ENCODE measurements around the gene FRS2.
A peak's percentile ranks its signal among the peaks of the same experiment; 100 is the strongest.

Gene FRS2

GRCh38 chr12:69475237-69475975 lies 5.2 kb downstream of the FRS2 start:
- no peaks in the 10 kb centered on the region for H3K27me3 Mint-ChIP-seq
- no peaks in the 10 kb centered on the region for H3K36me3 Mint-ChIP-seq (ENCODE audit: low read depth)
- H3K4me3 Mint-ChIP-seq, result no peak overlapping the region
- DNase-seq, result no peak
- no peak overlapping the region for H3K27ac Mint-ChIP-seq
- H3K4me1 Mint-ChIP-seq, result peaks cover 63% of the 10 kb centered on the region
- no peak for ATAC-seq
- H3K9me3 Mint-ChIP-seq, result no peaks in the 10 kb centered on the region

GRCh38 chr12:69476276-69477017 lies 6.3 kb downstream of the FRS2 start:
- Mint-ChIP-seq H3K4me1 (peaks cover 56% of the 10 kb centered on the region), H3K27me3 (no peaks in the 10 kb centered on the region), H3K4me3 (no peak overlapping the region), H3K36me3 (ENCODE audit: low read depth) (peaks cover 2% of the 10 kb centered on the region), H3K9me3 (no peaks in the 10 kb centered on the region), H3K27ac (no peak overlapping the region)
- DNase-seq, result no peak
- no peak for ATAC-seq

GRCh38 chr12:69479675-69480074 lies 9.5 kb downstream of the FRS2 start:
- H3K4me3 Mint-ChIP-seq, result no peak overlapping the region
- ATAC-seq (no peak), DNase-seq (no peak)
- peaks cover 52% of the 10 kb centered on the region for H3K4me1 Mint-ChIP-seq
- no peak overlapping the region for H3K27ac Mint-ChIP-seq
- H3K9me3 Mint-ChIP-seq, result no peaks in the 10 kb centered on the region
- peaks cover 9% of the 10 kb centered on the region for H3K36me3 Mint-ChIP-seq (ENCODE audit: low read depth)
- no peaks in the 10 kb centered on the region for H3K27me3 Mint-ChIP-seq

GRCh38 chr12:69480698-69481097 lies 10.5 kb downstream of the FRS2 start:
- Mint-ChIP-seq H3K4me1 (peaks cover 43% of the 10 kb centered on the region), H3K36me3 (ENCODE audit: low read depth) (peaks cover 11% of the 10 kb centered on the region), H3K27ac (no peak overlapping the region), H3K27me3 (no peaks in the 10 kb centered on the region), H3K9me3 (no peaks in the 10 kb centered on the region), H3K4me3 (no peak overlapping the region)
- ATAC-seq, result no peak
- no peak for DNase-seq

- Mint-ChIP-seq H3K4me1 (peaks cover 40% of the 10 kb centered on the region), H3K27ac (no peak overlapping the region), H3K36me3 (ENCODE audit: low read depth) (peaks cover 11% of the 10 kb centered on the region), H3K27me3 (no peaks in the 10 kb centered on the region), H3K4me3 (no peak overlapping the region), H3K9me3 (no peaks in the 10 kb centered on the region)
- ATAC-seq (no peak), DNase-seq (no peak)
Observed at GRCh38 chr12:69481133-69481532, 10.9 kb downstream of the FRS2 start.

- ATAC-seq (no peak), DNase-seq (no peak)
- peaks cover 41% of the 10 kb centered on the region for H3K4me1 Mint-ChIP-seq
Observed at GRCh38 chr12:69483700-69484099, 13.5 kb downstream of the FRS2 start.

GRCh38 chr12:69484428-69484827 lies 14.2 kb downstream of the FRS2 start:
- no peak overlapping the region for H3K4me3 Mint-ChIP-seq
- H3K27ac Mint-ChIP-seq, result no peak overlapping the region
- DNase-seq (no peak), ATAC-seq (no peak)
- H3K4me1 Mint-ChIP-seq, result peaks cover 41% of the 10 kb centered on the region
- H3K9me3 Mint-ChIP-seq, result no peaks in the 10 kb centered on the region
- peaks cover 29% of the 10 kb centered on the region for H3K36me3 Mint-ChIP-seq (ENCODE audit: low read depth)
- no peaks in the 10 kb centered on the region for H3K27me3 Mint-ChIP-seq

More at GRCh38 chr12:69483700-69484099, 13.5 kb downstream of the FRS2 start:
- Mint-ChIP-seq H3K9me3 (no peaks in the 10 kb centered on the region), H3K4me3 (no peak overlapping the region), H3K27ac (no peak overlapping the region), H3K27me3 (no peaks in the 10 kb centered on the region), H3K36me3 (ENCODE audit: low read depth) (peaks cover 29% of the 10 kb centered on the region)

GRCh38 chr12:69490920-69491643 lies 20.9 kb downstream of the FRS2 start:
- Mint-ChIP-seq H3K4me3 (no peak overlapping the region), H3K27me3 (no peaks in the 10 kb centered on the region), H3K27ac (no peak overlapping the region), H3K4me1 (peaks cover 18% of the 10 kb centered on the region), H3K9me3 (no peaks in the 10 kb centered on the region), H3K36me3 (ENCODE audit: low read depth) (peaks cover 25% of the 10 kb centered on the region)
- DNase-seq (no peak), ATAC-seq (no peak)

- no peak for DNase-seq
- H3K36me3 Mint-ChIP-seq (ENCODE audit: low read depth), result peaks cover 9% of the 10 kb centered on the region
- peaks cover 24% of the 10 kb centered on the region for H3K4me1 Mint-ChIP-seq
- H3K27me3 Mint-ChIP-seq, result no peaks in the 10 kb centered on the region
- ATAC-seq, result no peak
- H3K27ac Mint-ChIP-seq, result no peak overlapping the region
- no peak overlapping the region for H3K4me3 Mint-ChIP-seq
- peaks cover 4% of the 10 kb centered on the region for H3K9me3 Mint-ChIP-seq
Observed at GRCh38 chr12:69492739-69493138, 22.6 kb downstream of the FRS2 start.

- DNase-seq, result no peak
- no peak overlapping the region for H3K27ac Mint-ChIP-seq
- no peak for ATAC-seq
- H3K27me3 Mint-ChIP-seq, result no peaks in the 10 kb centered on the region
- H3K9me3 Mint-ChIP-seq, result peaks cover 4% of the 10 kb centered on the region
- peaks cover 7% of the 10 kb centered on the region for H3K36me3 Mint-ChIP-seq (ENCODE audit: low read depth)
- no peak overlapping the region for H3K4me3 Mint-ChIP-seq
- peaks cover 28% of the 10 kb centered on the region for H3K4me1 Mint-ChIP-seq
Observed at GRCh38 chr12:69495071-69495470, 24.9 kb downstream of the FRS2 start.

- peaks cover 37% of the 10 kb centered on the region for H3K4me1 Mint-ChIP-seq
- ATAC-seq, result peak; percentile 65
- no peaks in the 10 kb centered on the region for H3K27me3 Mint-ChIP-seq
- peaks cover 4% of the 10 kb centered on the region for H3K9me3 Mint-ChIP-seq
- DNase-seq, result no peak
- peak overlapping the region; percentile 9 for H3K27ac Mint-ChIP-seq
- H3K36me3 Mint-ChIP-seq (ENCODE audit: low read depth), result peaks cover 7% of the 10 kb centered on the region
- H3K4me3 Mint-ChIP-seq, result no peak overlapping the region
Observed at GRCh38 chr12:69497308-69498026, 27.3 kb downstream of the FRS2 start.

GRCh38 chr12:69500631-69501030 lies 30.4 kb downstream of the FRS2 start:
- H3K36me3 Mint-ChIP-seq (ENCODE audit: low read depth), result peaks cover 2% of the 10 kb centered on the region
- no peak overlapping the region for H3K27ac Mint-ChIP-seq
- H3K9me3 Mint-ChIP-seq, result peaks cover 4% of the 10 kb centered on the region
- no peak overlapping the region for H3K4me3 Mint-ChIP-seq
- no peak for ATAC-seq
- H3K27me3 Mint-ChIP-seq, result no peaks in the 10 kb centered on the region
- DNase-seq, result no peak
- peaks cover 40% of the 10 kb centered on the region for H3K4me1 Mint-ChIP-seq

GRCh38 chr12:69501154-69501895 lies 31.1 kb downstream of the FRS2 start:
- no peaks in the 10 kb centered on the region for H3K27me3 Mint-ChIP-seq
- no peak overlapping the region for H3K4me3 Mint-ChIP-seq
- H3K4me1 Mint-ChIP-seq, result peaks cover 40% of the 10 kb centered on the region
- peaks cover 4% of the 10 kb centered on the region for H3K9me3 Mint-ChIP-seq
- DNase-seq (no peak), ATAC-seq (no peak)
- no peak overlapping the region for H3K27ac Mint-ChIP-seq
- peaks cover 2% of the 10 kb centered on the region for H3K36me3 Mint-ChIP-seq (ENCODE audit: low read depth)

Data from activated naive CD8-positive, alpha-beta T cell treated with anti-CD3 and anti-CD28 coated beads, Interleukin-2, amount 50 U/mL, for 24 hours (primary cell).